AG04450 (cell line): ENCODE data around the gene HSPE1. TPM values are rescaled to one million over a fixed set of nuclear protein-coding genes. Genes with fewer than 3 reads are reported as not detected.
"Not testable (repeated sequence)": the region's sequence is repeated elsewhere in the genome, so short reads cannot be mapped to it uniquely, and the experiment has no call there.

Experiments
- CTCF ChIA-PET: fragments of 300-600, 350-600 bp; formaldehyde crosslinking; extraction: SDS; loops from one replicate; lab custom pipeline; 2022; ENCODE audit warnings: antibody characterized with exemption, inconsistent platforms; lab: Charles Lee
- POLR2A ChIA-PET: fragments of 350-600 bp; formaldehyde crosslinking; extraction: SDS; loops from one replicate; lab custom pipeline; 2021; ENCODE audit warnings: antibody characterized with exemption, inconsistent platforms; lab: Yijun Ruan, JAX
- DNase-seq: peaks from one replicate; pipeline ENCODE4 v3.0.0-alpha.2; 2011; ENCODE audit warnings: low read depth, low spot score
- H3K27ac ChIP-seq: one replicate; pipeline ENCODE4 v1.5.1; 2012; ENCODE audit warnings: low read depth, low read length, control low read depth
- H3K27me3 ChIP-seq: one replicate; pipeline ENCODE4 v1.6.0; 2012; ENCODE audit warnings: low read length; ENCODE audit not compliant: control insufficient read depth, insufficient read depth
- H3K4me3 ChIP-seq: 2 replicates; pipeline ENCODE4 v1.5.1; 2011; ENCODE audit warnings: mild to moderate bottlenecking, low read depth, low read length, control low read depth
- H3K9me3 ChIP-seq: 2 replicates; pipeline ENCODE4 v1.5.1; 2012; ENCODE audit warnings: low read length; ENCODE audit not compliant: control insufficient read depth, insufficient read depth
- polyA plus RNA-seq: library from polyadenylated mRNA; depleted of rRNA; stranded (reverse); fragments of >200 nt; gene quantifications from 2 replicates; pipeline ENCODE4 v1.2.3, GENCODE V29; 2011; rRNA removed
- small RNA-seq: library from RNA; depleted of rRNA; stranded (forward); fragments of <200 nt; gene quantifications from one replicate; pipeline ENCODE3, GENCODE V24; 2012; ENCODE audit warnings: low read depth; ENCODE audit not compliant: insufficient read length
- TF ChIP-seq, protein P1 (sequence below): IDR thresholded peaks from 2 replicates; pipeline ENCODE4 v1.5.1; 2011; ENCODE audit warnings: low read depth, low read length, control low read depth, inconsistent platforms

Gene HSPE1
- polyA plus RNA-seq, 1 experiment: 134 TPM

DNA sequence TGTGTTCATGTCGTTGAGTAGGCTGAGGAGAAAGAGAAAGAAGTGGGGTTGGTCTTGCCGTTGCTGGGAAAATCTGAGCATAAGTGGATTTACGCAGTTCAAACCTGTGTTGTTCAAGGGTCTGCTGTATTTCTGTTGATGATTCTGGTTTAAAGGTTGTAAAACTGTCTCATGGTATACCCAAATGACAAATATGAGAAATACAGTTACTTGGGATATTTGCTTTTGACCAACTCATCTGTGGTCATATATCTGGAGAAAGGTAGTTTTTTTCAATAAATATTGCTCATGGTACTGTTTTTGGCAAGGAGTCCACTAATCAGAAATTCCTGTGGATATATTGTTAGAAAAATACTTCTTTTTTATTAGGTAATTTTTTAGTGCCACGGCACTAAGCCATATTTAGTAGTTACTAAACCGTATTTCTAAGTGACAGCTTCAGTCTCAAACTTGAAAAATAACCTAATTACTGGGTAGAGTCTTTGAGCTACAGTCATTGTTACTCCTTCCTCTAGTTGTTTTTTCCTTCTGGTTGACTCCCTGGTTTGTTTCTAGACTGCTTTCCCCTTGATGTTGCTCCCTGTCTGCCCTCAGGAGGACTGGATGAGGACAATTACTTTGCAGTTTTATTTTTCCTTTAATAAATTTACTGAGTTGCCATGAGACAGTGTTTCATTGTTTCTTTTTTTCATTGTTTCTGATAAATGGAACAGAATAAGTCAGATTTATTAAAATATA lies 47.2 kb downstream of the HSPE1 start:
- TF ChIP-seq, protein P1, sequence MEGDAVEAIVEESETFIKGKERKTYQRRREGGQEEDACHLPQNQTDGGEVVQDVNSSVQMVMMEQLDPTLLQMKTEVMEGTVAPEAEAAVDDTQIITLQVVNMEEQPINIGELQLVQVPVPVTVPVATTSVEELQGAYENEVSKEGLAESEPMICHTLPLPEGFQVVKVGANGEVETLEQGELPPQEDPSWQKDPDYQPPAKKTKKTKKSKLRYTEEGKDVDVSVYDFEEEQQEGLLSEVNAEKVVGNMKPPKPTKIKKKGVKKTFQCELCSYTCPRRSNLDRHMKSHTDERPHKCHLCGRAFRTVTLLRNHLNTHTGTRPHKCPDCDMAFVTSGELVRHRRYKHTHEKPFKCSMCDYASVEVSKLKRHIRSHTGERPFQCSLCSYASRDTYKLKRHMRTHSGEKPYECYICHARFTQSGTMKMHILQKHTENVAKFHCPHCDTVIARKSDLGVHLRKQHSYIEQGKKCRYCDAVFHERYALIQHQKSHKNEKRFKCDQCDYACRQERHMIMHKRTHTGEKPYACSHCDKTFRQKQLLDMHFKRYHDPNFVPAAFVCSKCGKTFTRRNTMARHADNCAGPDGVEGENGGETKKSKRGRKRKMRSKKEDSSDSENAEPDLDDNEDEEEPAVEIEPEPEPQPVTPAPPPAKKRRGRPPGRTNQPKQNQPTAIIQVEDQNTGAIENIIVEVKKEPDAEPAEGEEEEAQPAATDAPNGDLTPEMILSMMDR: no peak
- ChIA-PET POLR2A (no interaction called here), CTCF (no interaction called here)

DNA sequence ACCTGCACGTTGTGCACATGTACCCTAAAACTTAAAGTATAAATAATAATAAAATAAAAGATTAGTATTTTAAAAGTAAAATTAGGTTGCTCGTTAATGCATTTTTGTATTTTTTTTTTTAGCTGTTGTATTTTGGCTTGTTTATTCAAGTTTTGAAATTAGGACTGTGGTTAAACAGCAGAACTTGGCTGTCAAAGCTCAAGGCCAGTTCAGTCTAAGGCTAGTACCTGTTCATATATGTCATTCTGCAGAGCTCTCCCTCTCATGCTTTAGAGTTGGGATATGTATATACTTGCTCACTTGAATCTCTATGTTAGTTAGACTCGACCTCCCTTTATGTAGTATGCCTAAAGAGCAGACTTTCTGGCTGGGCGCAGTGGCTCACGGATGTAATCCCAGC lies 48.4 kb downstream of the HSPE1 start:
- no peaks in the 10 kb centered on the region for H3K27me3 ChIP-seq
- ChIA-PET POLR2A (no interaction called here), CTCF (no interaction called here)
- no peak overlapping the region for H3K27ac ChIP-seq
- H3K4me3 ChIP-seq: no peak overlapping the region
- H3K9me3 ChIP-seq: no peaks in the 10 kb centered on the region
- DNase-seq: no peak
- TF ChIP-seq, protein P1: no peak

More for the DNA sequence above, 47.2 kb downstream of the HSPE1 start:
- Histone ChIP-seq H3K4me3 (no peak overlapping the region), H3K9me3 (no peaks in the 10 kb centered on the region), H3K27me3 (no peaks in the 10 kb centered on the region), H3K27ac (no peak overlapping the region)
- no peak for DNase-seq

DNA sequence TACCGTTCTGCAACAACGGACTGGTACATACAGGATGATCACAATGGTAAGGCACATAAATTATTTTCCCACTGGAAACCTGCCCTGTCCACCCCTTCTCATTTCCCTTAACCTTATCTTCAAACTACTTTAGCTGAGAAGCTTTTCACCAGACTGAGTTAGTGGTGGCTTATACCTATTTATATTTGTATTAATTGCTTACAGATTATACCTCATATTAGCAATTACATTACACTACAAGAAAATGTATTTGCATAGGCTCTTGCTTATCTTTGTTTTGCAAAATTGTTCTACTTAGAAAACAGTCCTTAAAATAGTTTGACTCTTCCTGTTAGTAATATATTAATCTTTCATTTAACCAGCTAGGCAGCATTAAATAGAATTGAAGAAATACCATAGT lies 51.1 kb downstream of the HSPE1 start:
- POLR2A ChIA-PET, H3K9me3 ChIP-seq, H3K4me3 ChIP-seq, H3K27me3 ChIP-seq, H3K27ac ChIP-seq, DNase-seq: not testable (repeated sequence)
- CTCF ChIA-PET: interaction anchor here (0.7 kb wide), 1 partner anchor 251 kb away, joined by 3 read pairs; no protein-coding TSS in a partner anchor

Small RNA genes within 50 kb of the gene (small RNA-seq; reads per million reads assigned to genes)
- gene AC020550.1: not detected

Other genes with a start within 250 kb of the HSPE1 start
- 12.1 and 14.7 TPM in 2 replicates for gene ANKRD44, start 189.6 kb upstream of the HSPE1 start, polyA plus RNA-seq
- 502 and 651 TPM in 2 replicates for gene SF3B1, start 65.4 kb upstream of the HSPE1 start, polyA plus RNA-seq
- gene COQ10B, start 46.8 kb upstream of the HSPE1 start, polyA plus RNA-seq: 5.8 and 8.8 TPM in 2 replicates
- gene HSPD1, start 539 bp upstream of the HSPE1 start, polyA plus RNA-seq: 216 and 283 TPM in 2 replicates
- gene MOB4, start 15.7 kb downstream of the HSPE1 start, polyA plus RNA-seq: 36.1 and 58.9 TPM in 2 replicates
- gene RFTN2, start 175.2 kb downstream of the HSPE1 start, polyA plus RNA-seq: 5.2 and 5.7 TPM in 2 replicates
- 3.6 and 3.7 TPM in 2 replicates for gene MARS2, start 205.0 kb downstream of the HSPE1 start, polyA plus RNA-seq